Smooth muscle cell (in vitro differentiated cells): ENCODE measurements around the gene PTBP3. TPM values are rescaled to one million over a fixed set of nuclear protein-coding genes. Genes with fewer than 3 reads are reported as not detected.

Experiments used
- DNase-seq: peaks from one replicate; lab custom pipeline; 2025; ENCODE audit not compliant: unreplicated experiment; lab: John Stamatoyannopoulos, UW
- H2AFZ ChIP-seq: fragments of 200-600 bp; sonication (generic); 2 replicates; pipeline ENCODE4 v1.6.0; 2016; ENCODE audit warnings: antibody characterized with exemption, low read depth, mild to moderate bottlenecking
- H3F3A ChIP-seq: fragments of 200-600 bp; sonication (generic); 2 replicates; pipeline ENCODE4 v1.6.0; 2017; ENCODE audit warnings: antibody characterized with exemption, low read depth
- H3K27ac ChIP-seq: fragments of 200-600 bp; sonication (generic); 2 replicates; pipeline ENCODE4 v1.5.1; 2016; ENCODE audit warnings: low read depth, mild to moderate bottlenecking
- H3K27me3 ChIP-seq: fragments of 200-600 bp; sonication (generic); 2 replicates; pipeline ENCODE4 v1.6.1; 2016; ENCODE audit warnings: low read depth, mild to moderate bottlenecking
- H3K36me3 ChIP-seq: fragments of 200-600 bp; sonication (generic); 2 replicates; pipeline ENCODE4 v1.5.1; 2016; ENCODE audit warnings: low read depth
- H3K4me1 ChIP-seq: fragments of 200-600 bp; sonication (generic); 2 replicates; pipeline ENCODE4 v1.5.1; 2016; ENCODE audit warnings: low read depth
- H3K4me2 ChIP-seq: fragments of 200-600 bp; sonication (generic); 2 replicates; pipeline ENCODE4 v1.6.0; 2016; ENCODE audit warnings: mild to moderate bottlenecking
- H3K4me3 ChIP-seq: fragments of 200-600 bp; sonication (generic); 2 replicates; pipeline ENCODE4 v1.5.1; 2016; ENCODE audit warnings: mild to moderate bottlenecking
- H3K79me2 ChIP-seq: fragments of 200-600 bp; sonication (generic); 2 replicates; pipeline ENCODE4 v1.6.0; 2016; ENCODE audit warnings: low read depth, mild to moderate bottlenecking
- H3K9ac ChIP-seq: fragments of 200-600 bp; sonication (generic); 2 replicates; pipeline ENCODE4 v1.6.0; 2016; ENCODE audit warnings: low read depth
- H3K9me3 ChIP-seq: fragments of 200-600 bp; sonication (generic); replicated peaks from 2 replicates; pipeline ENCODE4 v1.5.1; 2016; ENCODE audit warnings: low read depth
- H4K20me1 ChIP-seq: fragments of 200-600 bp; sonication (generic); 2 replicates; pipeline ENCODE4 v1.6.0; 2016; ENCODE audit warnings: low read depth
- CTCF ChIP-seq: fragments of 200-600 bp; sonication (generic); IDR thresholded peaks from 2 replicates; pipeline ENCODE4 v1.5.1; 2017; ENCODE audit warnings: borderline replicate concordance, mild to moderate bottlenecking, antibody characterized with exemption; ENCODE audit not compliant: insufficient read depth, poor library complexity, severe bottlenecking
- WGBS: methylation state at CpG from one replicate; pipeline ENCODE4 v1.1.7; 2016; ENCODE audit warnings: low lambda C conversion rate; 5-methylcytosine and 5-hydroxymethylcytosine counted together
- polyA plus RNA-seq: library from polyadenylated mRNA; unstranded; fragments of >200 nt; fragmentation: Nextera tagmentation; extraction: Ambion mirVana; gene quantifications from 2 replicates; pipeline ENCODE4 v1.2.1, GENCODE V29; 2016
- total RNA-seq: library from RNA; depleted of rRNA; stranded (reverse); fragments of >200 nt; gene quantifications from 2 replicates; pipeline ENCODE4 v1.2.3, GENCODE V29; 2014

The PTBP3 gene
- total and polyA plus RNA-seq, 2 experiments from 2014 or later: 9.5 to 51.5 TPM

GRCh38 chr9:112252194-112252593, 81.2 kb downstream of the PTBP3 start:
- Histone ChIP-seq H3K4me1 (no peaks in the 10 kb centered on the region), H3F3A (no peaks in the 10 kb centered on the region), H3K36me3 (peaks cover 6% of the 10 kb centered on the region), H3K4me3 (no peak overlapping the region), H3K9me3 (no peaks in the 10 kb centered on the region), H3K4me2 (no peak overlapping the region), H3K79me2 (peaks cover 13% of the 10 kb centered on the region), H3K9ac (no peak overlapping the region), H4K20me1 (peaks cover 36% of the 10 kb centered on the region), H3K27me3 (no peaks in the 10 kb centered on the region), H3K27ac (no peak overlapping the region), H2AFZ (no peak overlapping the region)
- 80% methylated on average over 5 of the region's 5 CpGs for WGBS
- TF ChIP-seq CTCF: no peak
- no peak for DNase-seq

GRCh38 chr9:112249277-112249676, 84.1 kb downstream of the PTBP3 start:
- DNase-seq: no peak
- Histone ChIP-seq H3K4me1 (no peaks in the 10 kb centered on the region), H3K4me2 (no peak overlapping the region), H3K79me2 (peaks cover 11% of the 10 kb centered on the region), H2AFZ (no peak overlapping the region), H3K9me3 (no peaks in the 10 kb centered on the region), H3F3A (no peaks in the 10 kb centered on the region), H3K9ac (no peak overlapping the region), H3K27me3 (no peaks in the 10 kb centered on the region), H3K4me3 (no peak overlapping the region), H3K27ac (peak overlapping the region; percentile 31), H3K36me3 (peaks cover 6% of the 10 kb centered on the region), H4K20me1 (peaks cover 28% of the 10 kb centered on the region)
- TF ChIP-seq CTCF: no peak
- 88% methylated on average over 1 of the region's 1 CpG for WGBS

- Histone ChIP-seq H3K4me3 (no peak overlapping the region), H3F3A (no peaks in the 10 kb centered on the region), H3K27me3 (no peaks in the 10 kb centered on the region), H3K9ac (no peak overlapping the region), H3K9me3 (no peaks in the 10 kb centered on the region), H3K4me1 (no peaks in the 10 kb centered on the region), H3K4me2 (no peak overlapping the region), H2AFZ (no peak overlapping the region), H3K79me2 (peaks cover 9% of the 10 kb centered on the region), H3K27ac (peak overlapping the region; percentile 31), H3K36me3 (peaks cover 6% of the 10 kb centered on the region), H4K20me1 (peaks cover 27% of the 10 kb centered on the region)
- no peak for TF ChIP-seq CTCF
- DNase-seq: no peak
- 89% methylated on average over 1 of the region's 1 CpG for WGBS
Observed at GRCh38 chr9:112248722-112249121, 84.7 kb downstream of the PTBP3 start.

GRCh38 chr9:112247090-112247489, 86.3 kb downstream of the PTBP3 start:
- Histone ChIP-seq H3K9ac (no peak overlapping the region), H3K4me3 (no peak overlapping the region), H3K27ac (no peak overlapping the region), H4K20me1 (peaks cover 27% of the 10 kb centered on the region), H3F3A (no peaks in the 10 kb centered on the region), H3K79me2 (peaks cover 9% of the 10 kb centered on the region), H3K36me3 (peaks cover 2% of the 10 kb centered on the region), H3K4me1 (no peaks in the 10 kb centered on the region), H3K4me2 (no peak overlapping the region), H2AFZ (no peak overlapping the region), H3K9me3 (no peaks in the 10 kb centered on the region), H3K27me3 (no peaks in the 10 kb centered on the region)
- TF ChIP-seq CTCF: no peak
- 98% methylated on average over 3 of the region's 3 CpGs for WGBS
- no peak for DNase-seq
